Activated naive CD8-positive, alpha-beta T cell treated with anti-CD3 and anti-CD28 coated beads, Interleukin-2, amount 10 ng/mL, durations not matched to agents 7 days and 5 days (primary cell): ENCODE measurements around the gene ARHGEF40. TPM values are rescaled to one million over a fixed set of nuclear protein-coding genes. Genes with fewer than 3 reads are reported as not detected.

Source experiments
- ATAC-seq: fragments of 150-1000 bp; cut with Tn5 transposase; one replicate; pipeline ENCODE4 v1.10.0; 2021; ENCODE audit warnings: low read depth, moderate library complexity
- POLR2A ChIA-PET: fragments of 350-600 bp; sonication (Branson Sonifier 250); formaldehyde crosslinking; loops from one replicate; lab custom pipeline; 2021; ENCODE audit warnings: antibody characterized with exemption; lab: Charles Lee
- DNase-seq: peaks from one replicate; pipeline ENCODE4 v3.0.0; 2021
- H3K27ac Mint-ChIP-seq: one replicate; pipeline ENCODE4 v1.8.0; 2022; ENCODE audit warnings: mild to moderate bottlenecking, mixed read lengths
- H3K27me3 Mint-ChIP-seq: one replicate; pipeline ENCODE4 v1.8.0; 2022; ENCODE audit warnings: mild to moderate bottlenecking, moderate library complexity, mixed read lengths
- H3K36me3 Mint-ChIP-seq: one replicate; pipeline ENCODE4 v1.8.0; 2021; ENCODE audit warnings: mild to moderate bottlenecking, mixed read lengths
- H3K4me1 Mint-ChIP-seq: one replicate; pipeline ENCODE4 v1.8.0; 2021; ENCODE audit warnings: mixed read lengths
- H3K4me3 Mint-ChIP-seq: one replicate; pipeline ENCODE4 v1.8.0; 2022; ENCODE audit warnings: mild to moderate bottlenecking, moderate library complexity, mixed read lengths
- H3K9me3 Mint-ChIP-seq: one replicate; pipeline ENCODE4 v1.8.0; 2021; ENCODE audit warnings: mixed read lengths
- total RNA-seq, 2 experiments: library from RNA; stranded (reverse); gene quantifications; one replicate each; pipeline ENCODE4 v1.2.3, GENCODE V29; 2021

ARHGEF40 gene
- total RNA-seq, 2 experiments from 2014 or later = 0.20 to 0.28 TPM

- no peaks in the 10 kb centered on the region for H3K36me3 Mint-ChIP-seq
- no peak overlapping the region for H3K27ac Mint-ChIP-seq
- ATAC-seq = no peak
- no peaks in the 10 kb centered on the region for H3K9me3 Mint-ChIP-seq
- peaks cover 20% of the 10 kb centered on the region for H3K4me1 Mint-ChIP-seq
- peaks cover 2% of the 10 kb centered on the region for H3K27me3 Mint-ChIP-seq
- DNase-seq = no peak
- POLR2A ChIA-PET = no interaction called here
- H3K4me3 Mint-ChIP-seq = no peak overlapping the region
Measured at GRCh38 chr14:21084998-21085853, 15.1 kb downstream of the ARHGEF40 start.

- Mint-ChIP-seq H3K27ac (no peak overlapping the region), H3K9me3 (no peaks in the 10 kb centered on the region), H3K4me3 (no peak overlapping the region), H3K4me1 (peaks cover 20% of the 10 kb centered on the region), H3K36me3 (no peaks in the 10 kb centered on the region), H3K27me3 (peaks cover 2% of the 10 kb centered on the region)
- no peak for DNase-seq
- POLR2A ChIA-PET = interaction anchor here (1.9 to 2.6 kb wide), 2 partner anchors 16 to 17 kb away, joined by 16 to 18 read pairs; partner anchors contain the start of gene ARHGEF40
- ATAC-seq = no peak
Measured at GRCh38 chr14:21086908-21087293, 16.8 kb downstream of the ARHGEF40 start.

GRCh38 chr14:21087294-21088091 lies 17.4 kb downstream of the ARHGEF40 start:
- POLR2A ChIA-PET = interaction anchor here (0.9 to 2.6 kb wide), 3 partner anchors 16 to 73 kb away, joined by 3 to 18 read pairs (median 16); partner anchors contain the start of gene ARHGEF40
- no peak for DNase-seq
- Mint-ChIP-seq H3K36me3 (no peaks in the 10 kb centered on the region), H3K27ac (peak overlapping the region; percentile 53), H3K4me3 (no peak overlapping the region), H3K9me3 (no peaks in the 10 kb centered on the region), H3K4me1 (peaks cover 21% of the 10 kb centered on the region), H3K27me3 (peaks cover 2% of the 10 kb centered on the region)
- peak; percentile 74 for ATAC-seq

- ATAC-seq (no peak), DNase-seq (no peak)
- no peak overlapping the region for H3K27ac Mint-ChIP-seq
- H3K4me1 Mint-ChIP-seq = peaks cover 21% of the 10 kb centered on the region
- no peaks in the 10 kb centered on the region for H3K36me3 Mint-ChIP-seq
- no peaks in the 10 kb centered on the region for H3K9me3 Mint-ChIP-seq
- POLR2A ChIA-PET = interaction anchor here (1.9 to 2.6 kb wide), 3 partner anchors 15 to 18 kb away, joined by 4 to 16 read pairs (median 5); partner anchors contain the start of gene ARHGEF40
- no peak overlapping the region for H3K4me3 Mint-ChIP-seq
- H3K27me3 Mint-ChIP-seq = peaks cover 2% of the 10 kb centered on the region
Measured at GRCh38 chr14:21088687-21089086, 18.6 kb downstream of the ARHGEF40 start.

GRCh38 chr14:21089271-21089670 lies 19.2 kb downstream of the ARHGEF40 start:
- H3K36me3 Mint-ChIP-seq = no peaks in the 10 kb centered on the region
- H3K9me3 Mint-ChIP-seq = no peaks in the 10 kb centered on the region
- ATAC-seq (no peak), DNase-seq (no peak)
- H3K4me1 Mint-ChIP-seq = peaks cover 20% of the 10 kb centered on the region
- H3K4me3 Mint-ChIP-seq = no peak overlapping the region
- H3K27ac Mint-ChIP-seq = no peak overlapping the region
- H3K27me3 Mint-ChIP-seq = peaks cover 4% of the 10 kb centered on the region
- POLR2A ChIA-PET = interaction anchor here (0.8 to 2.0 kb wide), 4 partner anchors 14 to 21 kb away, joined by 3 to 5 read pairs (median 4); no protein-coding TSS in a partner anchor

- Mint-ChIP-seq H3K4me1 (peaks cover 20% of the 10 kb centered on the region), H3K9me3 (no peaks in the 10 kb centered on the region), H3K27me3 (peaks cover 3% of the 10 kb centered on the region), H3K4me3 (no peak overlapping the region), H3K27ac (no peak overlapping the region), H3K36me3 (no peaks in the 10 kb centered on the region)
- POLR2A ChIA-PET = interaction anchor here (0.8 to 2.0 kb wide), 4 partner anchors 13 to 21 kb away, joined by 3 to 5 read pairs (median 4); no protein-coding TSS in a partner anchor
- ATAC-seq = no peak
- no peak for DNase-seq
Measured at GRCh38 chr14:21089877-21090193, 19.7 kb downstream of the ARHGEF40 start.

- Mint-ChIP-seq H3K36me3 (no peaks in the 10 kb centered on the region), H3K4me1 (peaks cover 20% of the 10 kb centered on the region), H3K27ac (no peak overlapping the region)
Measured at GRCh38 chr14:21090194-21090939, 20.3 kb downstream of the ARHGEF40 start.

GRCh38 chr14:21090940-21091663 lies 21.0 kb downstream of the ARHGEF40 start:
- H3K27me3 Mint-ChIP-seq = peaks cover 5% of the 10 kb centered on the region
- ATAC-seq (no peak), DNase-seq (no peak)
- H3K36me3 Mint-ChIP-seq = no peaks in the 10 kb centered on the region
- H3K9me3 Mint-ChIP-seq = no peaks in the 10 kb centered on the region
- POLR2A ChIA-PET = interaction anchor here (1.3 to 1.6 kb wide), 2 partner anchors 23 to 76 kb away, joined by 3 to 4 read pairs; no protein-coding TSS in a partner anchor
- H3K4me1 Mint-ChIP-seq = peaks cover 20% of the 10 kb centered on the region
- no peak overlapping the region for H3K4me3 Mint-ChIP-seq
- no peak overlapping the region for H3K27ac Mint-ChIP-seq

More at GRCh38 chr14:21090194-21090939, 20.3 kb downstream of the ARHGEF40 start:
- no peak for ATAC-seq
- H3K27me3 Mint-ChIP-seq = peaks cover 3% of the 10 kb centered on the region
- POLR2A ChIA-PET = interaction anchor here (1.6 to 2.0 kb wide), 3 partner anchors 13 to 22 kb away, joined by 4 to 5 read pairs (median 4); no protein-coding TSS in a partner anchor
- no peak for DNase-seq
- H3K9me3 Mint-ChIP-seq = no peaks in the 10 kb centered on the region
- no peak overlapping the region for H3K4me3 Mint-ChIP-seq

- H3K36me3 Mint-ChIP-seq = no peaks in the 10 kb centered on the region
- no peak for DNase-seq
- H3K9me3 Mint-ChIP-seq = no peaks in the 10 kb centered on the region
- H3K27me3 Mint-ChIP-seq = peaks cover 6% of the 10 kb centered on the region
- no peak overlapping the region for H3K27ac Mint-ChIP-seq
- no peak for ATAC-seq
- POLR2A ChIA-PET = interaction anchor here (1.1 to 1.6 kb wide), 3 partner anchors 12 to 77 kb away, joined by 3 to 9 read pairs (median 8); no protein-coding TSS in a partner anchor
- H3K4me1 Mint-ChIP-seq = peaks cover 15% of the 10 kb centered on the region
- H3K4me3 Mint-ChIP-seq = no peak overlapping the region
Measured at GRCh38 chr14:21091821-21092272, 21.7 kb downstream of the ARHGEF40 start.

GRCh38 chr14:21092273-21093011 lies 22.3 kb downstream of the ARHGEF40 start:
- H3K4me1 Mint-ChIP-seq = peaks cover 13% of the 10 kb centered on the region
- DNase-seq = peak; percentile 97
- no peak overlapping the region for H3K4me3 Mint-ChIP-seq
- no peaks in the 10 kb centered on the region for H3K9me3 Mint-ChIP-seq
- peak; percentile 74 for ATAC-seq
- POLR2A ChIA-PET = interaction anchor here (1.1 to 1.6 kb wide), 3 partner anchors 12 to 78 kb away, joined by 3 to 9 read pairs (median 8); no protein-coding TSS in a partner anchor
- no peaks in the 10 kb centered on the region for H3K36me3 Mint-ChIP-seq
- no peak overlapping the region for H3K27ac Mint-ChIP-seq
- H3K27me3 Mint-ChIP-seq = peaks cover 11% of the 10 kb centered on the region

GRCh38 chr14:21093018-21093417 lies 22.9 kb downstream of the ARHGEF40 start:
- Mint-ChIP-seq H3K27me3 (peaks cover 13% of the 10 kb centered on the region), H3K4me1 (peaks cover 8% of the 10 kb centered on the region), H3K9me3 (no peaks in the 10 kb centered on the region), H3K4me3 (no peak overlapping the region), H3K27ac (no peak overlapping the region), H3K36me3 (no peaks in the 10 kb centered on the region)
- DNase-seq (no peak), ATAC-seq (no peak)
- POLR2A ChIA-PET = interaction anchor here (1.1 to 1.6 kb wide), 2 partner anchors 11 to 25 kb away, joined by 8 to 9 read pairs; no protein-coding TSS in a partner anchor
